ENCODE measurements around the gene ULBP2. TPM values are rescaled to one million over a fixed set of nuclear protein-coding genes. Genes with fewer than 3 reads are reported as not detected.

ULBP2 gene, protein sequence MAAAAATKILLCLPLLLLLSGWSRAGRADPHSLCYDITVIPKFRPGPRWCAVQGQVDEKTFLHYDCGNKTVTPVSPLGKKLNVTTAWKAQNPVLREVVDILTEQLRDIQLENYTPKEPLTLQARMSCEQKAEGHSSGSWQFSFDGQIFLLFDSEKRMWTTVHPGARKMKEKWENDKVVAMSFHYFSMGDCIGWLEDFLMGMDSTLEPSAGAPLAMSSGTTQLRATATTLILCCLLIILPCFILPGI
- total RNA-seq, result 3.6 and 11.1 TPM in 2 replicates

GRCh38 chr6:149941583-149942460, at the start of gene ULBP2:
TSS of gene ULBP2 (plus strand) at chr6:149942014. CDS start at chr6:149942073, 59 bp downstream.

GRCh38 chr6:149897855-149898744, 43.7 kb upstream of the ULBP2 start, which contains the start of gene RAET1E:
TSS of gene RAET1E (minus strand) at chr6:149898113. CDS start at chr6:149890901, 7,212 bp downstream.

DNA sequence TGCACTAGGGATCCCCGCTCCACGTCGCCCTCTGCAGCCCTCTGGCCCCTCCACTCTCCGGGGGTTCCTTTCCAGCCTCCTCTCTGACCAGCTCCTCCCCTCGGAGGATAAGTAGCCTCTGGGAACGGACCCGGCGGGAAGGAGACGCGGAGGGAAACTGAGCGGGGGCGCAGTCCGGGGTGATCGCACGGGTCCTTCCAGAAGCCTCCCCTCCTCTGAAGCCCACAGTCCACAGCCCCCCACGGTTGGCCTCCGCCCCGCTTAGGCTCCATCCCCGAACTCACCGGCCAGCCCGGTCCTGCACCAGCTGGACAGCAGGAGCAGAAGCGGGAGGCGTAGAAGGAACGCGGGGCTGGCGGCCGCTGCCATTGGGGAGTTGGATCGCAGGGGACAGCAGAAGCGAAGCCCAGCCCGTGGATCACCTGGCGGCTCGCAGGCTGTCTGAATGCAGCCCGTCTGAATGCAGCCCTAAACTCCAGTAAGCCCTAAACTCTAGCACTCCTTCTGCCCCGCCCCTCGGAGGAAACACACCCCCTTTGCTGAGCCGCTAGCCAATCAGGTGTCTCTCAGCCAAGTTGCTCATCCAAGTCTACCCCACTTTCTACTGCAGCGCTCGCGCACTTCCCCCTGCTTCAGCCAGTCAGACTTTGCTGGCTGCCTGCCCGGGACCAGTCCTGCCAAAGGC, 19.0 kb upstream of the ULBP2 start, which contains the start of gene RAET1G:
Gene RAET1G, minus strand, starts transcription at position 480 of the 685 bp plus-strand sequence. Its CDS starts 111 bp downstream, at position 369.

GRCh38 chr6:149963462-149964307, 21.9 kb downstream of the ULBP2 start, which contains the start of gene ULBP1:
TSS of gene ULBP1 (plus strand) at chr6:149963943. CDS start at chr6:149964050, 107 bp downstream.

Other genes starting within 250 kb of the ULBP2 start
- gene LATS1, start 223.9 kb upstream of the ULBP2 start, total RNA-seq, result 7.2 and 12.4 TPM in 2 replicates
- 19.0 and 19.6 TPM in 2 replicates for gene NUP43, start 195.5 kb upstream of the ULBP2 start, total RNA-seq
- gene PCMT1, start 192.3 kb upstream of the ULBP2 start, total RNA-seq, result 129 and 183 TPM in 2 replicates
- 160 and 262 TPM in 2 replicates for gene LRP11, start 77.7 kb upstream of the ULBP2 start, total RNA-seq
- gene RAET1E, start 43.9 kb upstream of the ULBP2 start, total RNA-seq, result 6.0 and 16.4 TPM in 2 replicates
- gene RAET1G, start 18.9 kb upstream of the ULBP2 start, total RNA-seq, result 19.5 and 41.3 TPM in 2 replicates
- gene ULBP1, start 21.9 kb downstream of the ULBP2 start, total RNA-seq, result 0.96 and 1.5 TPM in 2 replicates
- 2.3 and 9.4 TPM in 2 replicates for gene RAET1L, start 83.5 kb downstream of the ULBP2 start, total RNA-seq
- gene ULBP3, start 127.1 kb downstream of the ULBP2 start, total RNA-seq, result 4.0 and 18.3 TPM in 2 replicates
- 89.9 and 169 TPM in 2 replicates for gene PPP1R14C, start 201.0 kb downstream of the ULBP2 start, total RNA-seq